ENCODE results near the gene ISG15. TPM values are rescaled to one million over a fixed set of nuclear protein-coding genes. Genes with fewer than 3 reads are reported as not detected.
"Not testable (repeated sequence)": the region's sequence is repeated elsewhere in the genome, so short reads cannot be mapped to it uniquely, and the experiment has no call there.

The ISG15 gene
- polyA plus RNA-seq, 4 donors: 12.8 to 19.8 (median 16.2) TPM

- DNase-seq (ENCODE audit: low read depth in 4 of 4, low spot score in 2 of 4): no peak
These were observed 6.8 kb upstream of the ISG15 start for GRCh38 chr1:1006305-1007159.

- DNase-seq (ENCODE audit: low read depth in 4 of 4, low spot score in 2 of 4): not testable (repeated sequence)
These were observed 3.2 kb upstream of the ISG15 start for GRCh38 chr1:1010131-1010530.

GRCh38 chr1:1011396-1011949, 1.8 kb upstream of the ISG15 start:
- DNase-seq (ENCODE audit: low read depth in 4 of 4, low spot score in 2 of 4): no peak

GRCh38 chr1:1012736-1013104, 577 bp upstream of the ISG15 start:
- DNase-seq (ENCODE audit: low read depth in 4 of 4, low spot score in 2 of 4): not testable (repeated sequence)

- no peak for DNase-seq (ENCODE audit: low read depth in 4 of 4, low spot score in 2 of 4)
These were observed 788 bp downstream of the ISG15 start for GRCh38 chr1:1013922-1014648.

- DNase-seq (ENCODE audit: low read depth in 4 of 4, low spot score in 2 of 4): no peak
These were observed 1.7 kb downstream of the ISG15 start for GRCh38 chr1:1014799-1015681.

GRCh38 chr1:1017397-1018320, 4.4 kb downstream of the ISG15 start:
- not testable (repeated sequence) for DNase-seq (ENCODE audit: low read depth in 4 of 4, low spot score in 2 of 4)

GRCh38 chr1:1018321-1018685, 5.0 kb downstream of the ISG15 start:
- DNase-seq (ENCODE audit: low read depth in 4 of 4, low spot score in 2 of 4): not testable (repeated sequence)

- no peak for DNase-seq (ENCODE audit: low read depth in 4 of 4, low spot score in 2 of 4)
These were observed 6.1 kb downstream of the ISG15 start for GRCh38 chr1:1019122-1019999.

GRCh38 chr1:1020000-1020404, 6.7 kb downstream of the ISG15 start, which contains the start of gene AGRN:
Gene AGRN, plus strand, starts transcription at chr1:1020120. Its CDS starts 53 bp downstream, at chr1:1020173.
- DNase-seq (ENCODE audit: low read depth in 4 of 4, low spot score in 2 of 4): no peak

- no peak for DNase-seq (ENCODE audit: low read depth in 4 of 4, low spot score in 2 of 4)
These were observed 7.2 kb downstream of the ISG15 start for GRCh38 chr1:1020415-1021009.

GRCh38 chr1:1021010-1021919, 8.0 kb downstream of the ISG15 start:
- no peak for DNase-seq (ENCODE audit: low read depth in 4 of 4, low spot score in 2 of 4)

GRCh38 chr1:1021920-1022259, 8.6 kb downstream of the ISG15 start:
- DNase-seq (ENCODE audit: low read depth in 4 of 4, low spot score in 2 of 4): no peak

- no peak for DNase-seq (ENCODE audit: low read depth in 4 of 4, low spot score in 2 of 4)
These were observed 9.2 kb downstream of the ISG15 start for GRCh38 chr1:1022302-1023009.

- DNase-seq (ENCODE audit: low read depth in 4 of 4, low spot score in 2 of 4): no peak
These were observed 10.4 kb downstream of the ISG15 start for GRCh38 chr1:1023700-1024099.

- DNase-seq (ENCODE audit: low read depth in 4 of 4, low spot score in 2 of 4): no peak
These were observed 11.0 kb downstream of the ISG15 start for GRCh38 chr1:1024149-1024770.
